Loucy (cell line): Measurements from ENCODE around the gene ANO2.

Experiments used
- CTCF ChIP-seq: fragments of 200-600 bp; sonication (generic); conservative IDR thresholded peaks from 2 replicates; pipeline ENCODE4 v1.5.1; 2014; ENCODE audit warnings: mild to moderate bottlenecking, antibody characterized with exemption, low read length
- EZH2phosphoT487 ChIP-seq: fragments of 200-600 bp; IDR thresholded peaks from 2 replicates; pipeline ENCODE4 v1.6.1; 2018; ENCODE audit warnings: antibody characterized with exemption, mild to moderate bottlenecking, moderate library complexity, borderline replicate concordance

GRCh38 chr12:5715021-5715420 is 230.0 kb downstream of the ANO2 start:
- TF ChIP-seq CTCF (no peak), EZH2phosphoT487 (no peak)
